ENCODE results near the gene WLS. TPM values are rescaled to one million over a fixed set of nuclear protein-coding genes. Genes with fewer than 3 reads are reported as not detected.

Gene WLS
- total and polyA plus RNA-seq, 2 experiments from 2014 or later: 0.87 to 1.2 TPM

DNA sequence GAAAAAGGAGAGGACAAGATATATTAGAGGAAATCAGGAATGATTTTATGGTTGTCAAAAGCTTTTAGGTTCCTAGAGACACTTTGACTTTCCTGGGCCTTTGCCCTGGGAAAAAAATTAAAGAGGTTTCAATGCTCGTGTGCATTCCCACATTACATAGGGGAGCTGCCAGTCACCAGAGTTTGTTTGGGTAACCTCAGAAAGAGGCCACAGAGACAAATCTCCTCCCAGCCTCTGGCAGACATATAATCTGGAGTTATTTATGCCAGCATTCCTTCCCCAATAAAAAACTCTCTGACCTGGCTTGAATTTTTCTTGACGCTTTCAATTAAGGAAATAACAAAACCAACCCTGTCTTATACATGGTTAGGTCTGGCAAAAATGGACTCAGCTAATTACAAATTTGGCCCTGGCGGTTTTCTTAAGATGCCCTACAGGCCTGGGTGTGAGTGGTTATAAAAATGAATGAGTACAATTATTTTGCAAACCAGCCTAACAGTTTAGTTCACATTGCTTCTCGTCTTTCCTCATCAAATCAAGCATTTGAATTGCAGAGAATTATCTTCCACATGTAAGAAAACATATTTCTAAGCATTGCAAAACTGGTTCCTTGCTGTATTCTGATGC, 63.7 kb downstream of the WLS start:
- H3K4me1 ChIP-seq (ENCODE audit: insufficient read depth): no peaks in the 10 kb centered on the region; the same call in 1 of the 2 replicates
- no peaks in the 10 kb centered on the region for H3K79me2 ChIP-seq (replicated peaks; ENCODE audit: insufficient read depth)
- H2AFZ ChIP-seq: no peak overlapping the region
- H3K4me2 ChIP-seq: no peak overlapping the region
- Mint-ChIP-seq H3K27ac (no peak overlapping the region), H3K9me3 (no peaks in the 10 kb centered on the region; the same call in 1 of the 3 replicates), H3K27me3 (ENCODE audit: insufficient read depth, low read depth, poor library complexity) (no peaks in the 10 kb centered on the region), H3K4me1 (no peaks in the 10 kb centered on the region; the same call in 2 of the 3 replicates), H3K36me3 (ENCODE audit: low read depth) (no peaks in the 10 kb centered on the region), H3K4me3 (no peak overlapping the region)
- no peak for DNase-seq (ENCODE audit: low spot score)
- TF ChIP-seq ZNF114 (CRISPR knock-in tag; IDR thresholded peaks at IDR 0.05): no peak
- TF ChIP-seq EZH2phosphoT487 (IDR thresholded peaks at IDR 0.05; ENCODE audit: unreplicated experiment): no peak
- no peak for TF ChIP-seq CREB1 (CRISPR knock-in tag; IDR thresholded peaks at IDR 0.05; ENCODE audit: low read depth)
- no peak for TF ChIP-seq CTCF (conservative IDR thresholded peaks at IDR 0.05; ENCODE audit: low read depth in 2 of 2)
- no peak for TF ChIP-seq STAT1 (IDR thresholded peaks at IDR 0.05; ENCODE audit: unreplicated experiment)
- no peak for TF ChIP-seq POLR2AphosphoS5 (IDR thresholded peaks at IDR 0.05; ENCODE audit: low read depth)
- TF ChIP-seq NANOG (IDR thresholded peaks at IDR 0.05; ENCODE audit: borderline replicate concordance): no peak
- no peak for TF ChIP-seq EZH2 (IDR thresholded peaks at IDR 0.05; ENCODE audit: low read depth, unreplicated experiment)
- TF ChIP-seq ZNF331 (CRISPR knock-in tag; IDR thresholded peaks at IDR 0.05; ENCODE audit: low read depth): no peak
- TF ChIP-seq JUNB (IDR thresholded peaks at IDR 0.05; ENCODE audit: unreplicated experiment): no peak
- TF ChIP-seq, protein P1, sequence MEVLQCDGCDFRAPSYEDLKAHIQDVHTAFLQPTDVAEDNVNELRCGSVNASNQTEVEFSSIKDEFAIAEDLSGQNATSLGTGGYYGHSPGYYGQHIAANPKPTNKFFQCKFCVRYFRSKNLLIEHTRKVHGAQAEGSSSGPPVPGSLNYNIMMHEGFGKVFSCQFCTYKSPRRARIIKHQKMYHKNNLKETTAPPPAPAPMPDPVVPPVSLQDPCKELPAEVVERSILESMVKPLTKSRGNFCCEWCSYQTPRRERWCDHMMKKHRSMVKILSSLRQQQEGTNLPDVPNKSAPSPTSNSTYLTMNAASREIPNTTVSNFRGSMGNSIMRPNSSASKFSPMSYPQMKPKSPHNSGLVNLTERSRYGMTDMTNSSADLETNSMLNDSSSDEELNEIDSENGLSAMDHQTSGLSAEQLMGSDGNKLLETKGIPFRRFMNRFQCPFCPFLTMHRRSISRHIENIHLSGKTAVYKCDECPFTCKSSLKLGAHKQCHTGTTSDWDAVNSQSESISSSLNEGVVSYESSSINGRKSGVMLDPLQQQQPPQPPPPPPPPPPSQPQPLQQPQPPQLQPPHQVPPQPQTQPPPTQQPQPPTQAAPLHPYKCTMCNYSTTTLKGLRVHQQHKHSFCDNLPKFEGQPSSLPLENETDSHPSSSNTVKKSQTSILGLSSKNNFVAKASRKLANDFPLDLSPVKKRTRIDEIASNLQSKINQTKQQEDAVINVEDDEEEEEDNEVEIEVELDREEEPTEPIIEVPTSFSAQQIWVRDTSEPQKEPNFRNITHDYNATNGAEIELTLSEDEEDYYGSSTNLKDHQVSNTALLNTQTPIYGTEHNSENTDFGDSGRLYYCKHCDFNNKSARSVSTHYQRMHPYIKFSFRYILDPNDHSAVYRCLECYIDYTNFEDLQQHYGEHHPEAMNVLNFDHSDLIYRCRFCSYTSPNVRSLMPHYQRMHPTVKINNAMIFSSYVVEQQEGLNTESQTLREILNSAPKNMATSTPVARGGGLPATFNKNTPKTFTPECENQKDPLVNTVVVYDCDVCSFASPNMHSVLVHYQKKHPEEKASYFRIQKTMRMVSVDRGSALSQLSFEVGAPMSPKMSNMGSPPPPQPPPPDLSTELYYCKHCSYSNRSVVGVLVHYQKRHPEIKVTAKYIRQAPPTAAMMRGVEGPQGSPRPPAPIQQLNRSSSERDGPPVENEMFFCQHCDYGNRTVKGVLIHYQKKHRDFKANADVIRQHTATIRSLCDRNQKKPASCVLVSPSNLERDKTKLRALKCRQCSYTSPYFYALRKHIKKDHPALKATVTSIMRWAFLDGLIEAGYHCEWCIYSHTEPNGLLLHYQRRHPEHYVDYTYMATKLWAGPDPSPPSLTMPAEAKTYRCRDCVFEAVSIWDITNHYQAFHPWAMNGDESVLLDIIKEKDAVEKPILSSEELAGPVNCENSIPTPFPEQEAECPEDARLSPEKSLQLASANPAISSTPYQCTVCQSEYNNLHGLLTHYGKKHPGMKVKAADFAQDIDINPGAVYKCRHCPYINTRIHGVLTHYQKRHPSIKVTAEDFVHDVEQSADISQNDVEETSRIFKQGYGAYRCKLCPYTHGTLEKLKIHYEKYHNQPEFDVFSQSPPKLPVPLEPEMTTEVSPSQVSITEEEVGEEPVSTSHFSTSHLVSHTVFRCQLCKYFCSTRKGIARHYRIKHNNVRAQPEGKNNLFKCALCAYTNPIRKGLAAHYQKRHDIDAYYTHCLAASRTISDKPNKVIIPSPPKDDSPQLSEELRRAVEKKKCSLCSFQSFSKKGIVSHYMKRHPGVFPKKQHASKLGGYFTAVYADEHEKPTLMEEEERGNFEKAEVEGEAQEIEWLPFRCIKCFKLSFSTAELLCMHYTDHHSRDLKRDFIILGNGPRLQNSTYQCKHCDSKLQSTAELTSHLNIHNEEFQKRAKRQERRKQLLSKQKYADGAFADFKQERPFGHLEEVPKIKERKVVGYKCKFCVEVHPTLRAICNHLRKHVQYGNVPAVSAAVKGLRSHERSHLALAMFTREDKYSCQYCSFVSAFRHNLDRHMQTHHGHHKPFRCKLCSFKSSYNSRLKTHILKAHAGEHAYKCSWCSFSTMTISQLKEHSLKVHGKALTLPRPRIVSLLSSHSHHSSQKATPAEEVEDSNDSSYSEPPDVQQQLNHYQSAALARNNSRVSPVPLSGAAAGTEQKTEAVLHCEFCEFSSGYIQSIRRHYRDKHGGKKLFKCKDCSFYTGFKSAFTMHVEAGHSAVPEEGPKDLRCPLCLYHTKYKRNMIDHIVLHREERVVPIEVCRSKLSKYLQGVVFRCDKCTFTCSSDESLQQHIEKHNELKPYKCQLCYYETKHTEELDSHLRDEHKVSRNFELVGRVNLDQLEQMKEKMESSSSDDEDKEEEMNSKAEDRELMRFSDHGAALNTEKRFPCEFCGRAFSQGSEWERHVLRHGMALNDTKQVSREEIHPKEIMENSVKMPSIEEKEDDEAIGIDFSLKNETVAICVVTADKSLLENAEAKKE (CRISPR knock-in tag; IDR thresholded peaks at IDR 0.05): no peak
- TF ChIP-seq, protein P2, sequence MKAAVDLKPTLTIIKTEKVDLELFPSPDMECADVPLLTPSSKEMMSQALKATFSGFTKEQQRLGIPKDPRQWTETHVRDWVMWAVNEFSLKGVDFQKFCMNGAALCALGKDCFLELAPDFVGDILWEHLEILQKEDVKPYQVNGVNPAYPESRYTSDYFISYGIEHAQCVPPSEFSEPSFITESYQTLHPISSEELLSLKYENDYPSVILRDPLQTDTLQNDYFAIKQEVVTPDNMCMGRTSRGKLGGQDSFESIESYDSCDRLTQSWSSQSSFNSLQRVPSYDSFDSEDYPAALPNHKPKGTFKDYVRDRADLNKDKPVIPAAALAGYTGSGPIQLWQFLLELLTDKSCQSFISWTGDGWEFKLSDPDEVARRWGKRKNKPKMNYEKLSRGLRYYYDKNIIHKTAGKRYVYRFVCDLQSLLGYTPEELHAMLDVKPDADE (IDR thresholded peaks at IDR 0.05): no peak
- TF ChIP-seq, protein P3, sequence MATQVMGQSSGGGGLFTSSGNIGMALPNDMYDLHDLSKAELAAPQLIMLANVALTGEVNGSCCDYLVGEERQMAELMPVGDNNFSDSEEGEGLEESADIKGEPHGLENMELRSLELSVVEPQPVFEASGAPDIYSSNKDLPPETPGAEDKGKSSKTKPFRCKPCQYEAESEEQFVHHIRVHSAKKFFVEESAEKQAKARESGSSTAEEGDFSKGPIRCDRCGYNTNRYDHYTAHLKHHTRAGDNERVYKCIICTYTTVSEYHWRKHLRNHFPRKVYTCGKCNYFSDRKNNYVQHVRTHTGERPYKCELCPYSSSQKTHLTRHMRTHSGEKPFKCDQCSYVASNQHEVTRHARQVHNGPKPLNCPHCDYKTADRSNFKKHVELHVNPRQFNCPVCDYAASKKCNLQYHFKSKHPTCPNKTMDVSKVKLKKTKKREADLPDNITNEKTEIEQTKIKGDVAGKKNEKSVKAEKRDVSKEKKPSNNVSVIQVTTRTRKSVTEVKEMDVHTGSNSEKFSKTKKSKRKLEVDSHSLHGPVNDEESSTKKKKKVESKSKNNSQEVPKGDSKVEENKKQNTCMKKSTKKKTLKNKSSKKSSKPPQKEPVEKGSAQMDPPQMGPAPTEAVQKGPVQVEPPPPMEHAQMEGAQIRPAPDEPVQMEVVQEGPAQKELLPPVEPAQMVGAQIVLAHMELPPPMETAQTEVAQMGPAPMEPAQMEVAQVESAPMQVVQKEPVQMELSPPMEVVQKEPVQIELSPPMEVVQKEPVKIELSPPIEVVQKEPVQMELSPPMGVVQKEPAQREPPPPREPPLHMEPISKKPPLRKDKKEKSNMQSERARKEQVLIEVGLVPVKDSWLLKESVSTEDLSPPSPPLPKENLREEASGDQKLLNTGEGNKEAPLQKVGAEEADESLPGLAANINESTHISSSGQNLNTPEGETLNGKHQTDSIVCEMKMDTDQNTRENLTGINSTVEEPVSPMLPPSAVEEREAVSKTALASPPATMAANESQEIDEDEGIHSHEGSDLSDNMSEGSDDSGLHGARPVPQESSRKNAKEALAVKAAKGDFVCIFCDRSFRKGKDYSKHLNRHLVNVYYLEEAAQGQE (IDR thresholded peaks at IDR 0.05; ENCODE audit: unreplicated experiment): no peak
- no peaks in the 10 kb centered on the region for H3K36me3 ChIP-seq (ENCODE audit: insufficient read depth)
- no peak overlapping the region for H3K27ac ChIP-seq (ENCODE audit: low read depth)
- H3F3A ChIP-seq (replicated peaks; ENCODE audit: low read depth): no peaks in the 10 kb centered on the region
- no peaks in the 10 kb centered on the region for H4K20me1 ChIP-seq (replicated peaks; ENCODE audit: insufficient read depth)
- no peaks in the 10 kb centered on the region for H3K27me3 ChIP-seq (ENCODE audit: insufficient read depth)
- H3K4me3 ChIP-seq: no peak overlapping the region
- no peaks in the 10 kb centered on the region for H3K9me2 ChIP-seq (ENCODE audit: insufficient read depth)
- no peak for ATAC-seq
